SK-N-SH treated with all-trans-retinoic acid at 6 μM for 48 hours (cell line): ENCODE data around the gene MYBL2.

Experiments
- ATAC-seq: fragments of 200-7000 bp; cut with Tn5 transposase; 3 replicates; pipeline ENCODE4 v1.9.1; 2020; ENCODE audit warnings: mild to moderate bottlenecking, moderate library complexity
- ARNTL ChIP-seq: fragments of 450-650 bp; formaldehyde crosslinking; IDR thresholded peaks from 2 replicates; pipeline ENCODE4 v1.5.0; 2020; ENCODE audit warnings: low read depth, mild to moderate bottlenecking, moderate library complexity, borderline replicate concordance
- BACH2 ChIP-seq: fragments of 250-450 bp; sonication (Bioruptor Pico); IDR thresholded peaks from 2 replicates; pipeline ENCODE4 v1.9.0; 2021; ENCODE audit warnings: mild to moderate bottlenecking, borderline replicate concordance
- CSDC2 ChIP-seq: fragments of 250-450 bp; sonication (Bioruptor Pico); IDR thresholded peaks from 2 replicates; pipeline ENCODE4 v1.5.0; 2020; ENCODE audit warnings: mild to moderate bottlenecking, moderate library complexity
- CSRNP3 ChIP-seq: fragments of 250-450 bp; sonication (Bioruptor Pico); IDR thresholded peaks from 2 replicates; pipeline ENCODE4 v1.5.1; 2021; ENCODE audit warnings: mild to moderate bottlenecking, moderate library complexity
- ESRRG ChIP-seq: fragments of 250-450 bp; sonication (Bioruptor Pico); IDR thresholded peaks from 2 replicates; pipeline ENCODE4 v1.6.1; 2021; ENCODE audit warnings: mild to moderate bottlenecking
- GLIS3 ChIP-seq: fragments of 250-450 bp; sonication (Bioruptor Pico); IDR thresholded peaks from 2 replicates; pipeline ENCODE4 v1.5.0; 2020; ENCODE audit warnings: mild to moderate bottlenecking, moderate library complexity
- ISL1 ChIP-seq: fragments of 250-450 bp; sonication (Bioruptor Pico); IDR thresholded peaks from 2 replicates; pipeline ENCODE4 v2.1.2; 2022; ENCODE audit warnings: mild to moderate bottlenecking, moderate library complexity
- OSR1 ChIP-seq: fragments of 250-450 bp; sonication (Bioruptor Pico); IDR thresholded peaks from 2 replicates; pipeline ENCODE4 v1.8.0; 2022; ENCODE audit warnings: moderate library complexity, mild to moderate bottlenecking, inconsistent platforms
- PATZ1 ChIP-seq: fragments of 250-450 bp; sonication (Bioruptor Pico); IDR thresholded peaks from 2 replicates; pipeline ENCODE4 v1.8.0; 2020; ENCODE audit warnings: mild to moderate bottlenecking, moderate library complexity, borderline replicate concordance
- PPARA ChIP-seq: fragments of 250-450 bp; sonication (Bioruptor Pico); IDR thresholded peaks from 2 replicates; pipeline ENCODE4 v1.5.0; 2020; ENCODE audit warnings: mild to moderate bottlenecking, borderline replicate concordance
- RARB ChIP-seq: fragments of 250-450 bp; sonication (Bioruptor Pico); IDR thresholded peaks from 2 replicates; pipeline ENCODE4 v1.8.0; 2021; ENCODE audit warnings: mild to moderate bottlenecking, moderate library complexity
- SNAI2 ChIP-seq: fragments of 250-450 bp; sonication (Bioruptor Pico); IDR thresholded peaks from 2 replicates; pipeline ENCODE4 v1.5.0; 2020; ENCODE audit warnings: mild to moderate bottlenecking, moderate library complexity
- TCF4 ChIP-seq: fragments of 250-450 bp; sonication (Bioruptor Pico); IDR thresholded peaks from 2 replicates; pipeline ENCODE4 v1.8.0; 2021; ENCODE audit warnings: mild to moderate bottlenecking, moderate library complexity, borderline replicate concordance
- TOX ChIP-seq: fragments of 250-450 bp; sonication (Bioruptor Pico); IDR thresholded peaks from 2 replicates; pipeline ENCODE4 v1.8.0; 2021; ENCODE audit warnings: mild to moderate bottlenecking, moderate library complexity, borderline replicate concordance
- ZC3H10 ChIP-seq: fragments of 250-450 bp; sonication (Bioruptor Pico); IDR thresholded peaks from 2 replicates; pipeline ENCODE4 v1.5.1; 2021; ENCODE audit warnings: mild to moderate bottlenecking, moderate library complexity
- ZFP3 ChIP-seq: fragments of 250-450 bp; sonication (Bioruptor Pico); IDR thresholded peaks from 2 replicates; pipeline ENCODE4 v1.5.0; 2020; ENCODE audit warnings: mild to moderate bottlenecking, moderate library complexity
- ZFP30 ChIP-seq: fragments of 450-650 bp; formaldehyde crosslinking; IDR thresholded peaks from 2 replicates; pipeline ENCODE4 v1.5.0; 2022; ENCODE audit warnings: mild to moderate bottlenecking, moderate library complexity
- ZNF565 ChIP-seq: fragments of 450-650 bp; formaldehyde crosslinking; conservative IDR thresholded peaks from 2 replicates; pipeline ENCODE4 v1.5.0; 2020; ENCODE audit warnings: low read depth, mild to moderate bottlenecking, moderate library complexity
- ZNF70 ChIP-seq: fragments of 450-650 bp; formaldehyde crosslinking; IDR thresholded peaks from 2 replicates; pipeline ENCODE4 v1.5.0; 2020; ENCODE audit warnings: mild to moderate bottlenecking, moderate library complexity
- ZNF8 ChIP-seq: fragments of 450-650 bp; formaldehyde crosslinking; IDR thresholded peaks from 2 replicates; pipeline ENCODE4 v1.5.0; 2020; ENCODE audit warnings: mild to moderate bottlenecking, moderate library complexity
- TF ChIP-seq, protein P1 (sequence below): fragments of 250-450 bp; sonication (Bioruptor Pico); IDR thresholded peaks from 2 replicates; pipeline ENCODE4 v1.5.0; 2020; ENCODE audit warnings: mild to moderate bottlenecking, moderate library complexity
- TF ChIP-seq, protein P2 (sequence below): fragments of 250-450 bp; sonication (Bioruptor Pico); IDR thresholded peaks from 2 replicates; pipeline ENCODE4 v1.8.0; 2021; ENCODE audit warnings: low read depth, mild to moderate bottlenecking, moderate library complexity, borderline replicate concordance

The MYBL2 gene

DNA sequence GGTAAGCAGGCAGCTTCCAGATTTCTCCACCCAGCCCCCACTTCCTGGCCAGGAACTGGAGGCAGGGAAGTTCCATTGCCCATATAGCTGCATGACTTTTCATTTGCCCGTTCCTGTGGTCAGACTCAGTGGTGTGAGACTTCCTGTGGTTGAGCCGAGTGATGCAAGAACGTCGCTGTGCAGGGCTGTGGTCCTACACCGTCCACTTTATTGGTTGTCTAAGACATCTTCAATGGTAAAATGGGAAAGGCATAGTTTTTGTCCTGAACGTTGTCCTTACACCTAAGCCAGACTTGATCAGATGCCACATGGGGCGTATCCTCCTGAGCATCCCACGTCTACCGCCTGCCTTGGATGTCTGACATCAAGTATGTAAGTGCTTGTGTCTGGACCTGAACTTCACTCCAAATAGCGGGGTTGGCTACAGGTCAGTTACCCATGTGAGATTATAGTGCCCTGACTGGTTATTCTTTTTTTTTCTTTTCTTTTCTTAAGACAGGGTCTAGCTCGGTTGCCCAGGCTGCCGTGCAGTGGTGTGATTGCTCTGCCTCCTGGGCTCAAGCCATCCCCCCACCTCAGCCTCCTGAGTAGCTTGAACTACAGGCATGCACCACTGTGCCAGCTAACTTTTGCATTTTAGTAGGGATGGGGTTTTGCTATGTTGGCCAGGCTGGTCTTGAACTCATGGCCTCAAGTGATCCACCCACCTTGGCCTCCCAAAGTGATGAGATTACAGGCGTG, 85.8 kb downstream of the MYBL2 start:
- ATAC-seq = no peak
- TF ChIP-seq CSRNP3 (CRISPR knock-in tag) = no peak
- TF ChIP-seq PATZ1 (CRISPR knock-in tag) = no peak
- TF ChIP-seq, protein P1, sequence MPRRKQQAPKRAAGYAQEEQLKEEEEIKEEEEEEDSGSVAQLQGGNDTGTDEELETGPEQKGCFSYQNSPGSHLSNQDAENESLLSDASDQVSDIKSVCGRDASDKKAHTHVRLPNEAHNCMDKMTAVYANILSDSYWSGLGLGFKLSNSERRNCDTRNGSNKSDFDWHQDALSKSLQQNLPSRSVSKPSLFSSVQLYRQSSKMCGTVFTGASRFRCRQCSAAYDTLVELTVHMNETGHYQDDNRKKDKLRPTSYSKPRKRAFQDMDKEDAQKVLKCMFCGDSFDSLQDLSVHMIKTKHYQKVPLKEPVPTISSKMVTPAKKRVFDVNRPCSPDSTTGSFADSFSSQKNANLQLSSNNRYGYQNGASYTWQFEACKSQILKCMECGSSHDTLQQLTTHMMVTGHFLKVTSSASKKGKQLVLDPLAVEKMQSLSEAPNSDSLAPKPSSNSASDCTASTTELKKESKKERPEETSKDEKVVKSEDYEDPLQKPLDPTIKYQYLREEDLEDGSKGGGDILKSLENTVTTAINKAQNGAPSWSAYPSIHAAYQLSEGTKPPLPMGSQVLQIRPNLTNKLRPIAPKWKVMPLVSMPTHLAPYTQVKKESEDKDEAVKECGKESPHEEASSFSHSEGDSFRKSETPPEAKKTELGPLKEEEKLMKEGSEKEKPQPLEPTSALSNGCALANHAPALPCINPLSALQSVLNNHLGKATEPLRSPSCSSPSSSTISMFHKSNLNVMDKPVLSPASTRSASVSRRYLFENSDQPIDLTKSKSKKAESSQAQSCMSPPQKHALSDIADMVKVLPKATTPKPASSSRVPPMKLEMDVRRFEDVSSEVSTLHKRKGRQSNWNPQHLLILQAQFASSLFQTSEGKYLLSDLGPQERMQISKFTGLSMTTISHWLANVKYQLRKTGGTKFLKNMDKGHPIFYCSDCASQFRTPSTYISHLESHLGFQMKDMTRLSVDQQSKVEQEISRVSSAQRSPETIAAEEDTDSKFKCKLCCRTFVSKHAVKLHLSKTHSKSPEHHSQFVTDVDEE = no peak
- TF ChIP-seq ZNF70 (CRISPR knock-in tag) = no peak
- TF ChIP-seq ZFP30 (CRISPR knock-in tag) = no peak
- no peak for TF ChIP-seq TCF4 (CRISPR knock-in tag)
- no peak for TF ChIP-seq ARNTL (CRISPR knock-in tag)
- TF ChIP-seq ZFP3 (CRISPR knock-in tag) = no peak
- no peak for TF ChIP-seq GLIS3 (CRISPR knock-in tag)
- TF ChIP-seq ESRRG (CRISPR knock-in tag) = no peak
- no peak for TF ChIP-seq RARB
- TF ChIP-seq SNAI2 (CRISPR knock-in tag) = no peak
- no peak for TF ChIP-seq ZNF565 (CRISPR knock-in tag)
- no peak for TF ChIP-seq OSR1 (CRISPR knock-in tag)
- TF ChIP-seq PPARA (CRISPR knock-in tag) = no peak
- TF ChIP-seq, protein P2, sequence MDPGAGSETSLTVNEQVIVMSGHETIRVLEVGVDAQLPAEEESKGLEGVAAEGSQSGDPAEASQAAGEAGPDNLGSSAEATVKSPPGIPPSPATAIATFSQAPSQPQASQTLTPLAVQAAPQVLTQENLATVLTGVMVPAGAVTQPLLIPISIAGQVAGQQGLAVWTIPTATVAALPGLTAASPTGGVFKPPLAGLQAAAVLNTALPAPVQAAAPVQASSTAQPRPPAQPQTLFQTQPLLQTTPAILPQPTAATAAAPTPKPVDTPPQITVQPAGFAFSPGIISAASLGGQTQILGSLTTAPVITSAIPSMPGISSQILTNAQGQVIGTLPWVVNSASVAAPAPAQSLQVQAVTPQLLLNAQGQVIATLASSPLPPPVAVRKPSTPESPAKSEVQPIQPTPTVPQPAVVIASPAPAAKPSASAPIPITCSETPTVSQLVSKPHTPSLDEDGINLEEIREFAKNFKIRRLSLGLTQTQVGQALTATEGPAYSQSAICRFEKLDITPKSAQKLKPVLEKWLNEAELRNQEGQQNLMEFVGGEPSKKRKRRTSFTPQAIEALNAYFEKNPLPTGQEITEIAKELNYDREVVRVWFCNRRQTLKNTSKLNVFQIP (CRISPR knock-in tag) = no peak
- no peak for TF ChIP-seq ISL1 (CRISPR knock-in tag)
- no peak for TF ChIP-seq BACH2 (CRISPR knock-in tag)

DNA sequence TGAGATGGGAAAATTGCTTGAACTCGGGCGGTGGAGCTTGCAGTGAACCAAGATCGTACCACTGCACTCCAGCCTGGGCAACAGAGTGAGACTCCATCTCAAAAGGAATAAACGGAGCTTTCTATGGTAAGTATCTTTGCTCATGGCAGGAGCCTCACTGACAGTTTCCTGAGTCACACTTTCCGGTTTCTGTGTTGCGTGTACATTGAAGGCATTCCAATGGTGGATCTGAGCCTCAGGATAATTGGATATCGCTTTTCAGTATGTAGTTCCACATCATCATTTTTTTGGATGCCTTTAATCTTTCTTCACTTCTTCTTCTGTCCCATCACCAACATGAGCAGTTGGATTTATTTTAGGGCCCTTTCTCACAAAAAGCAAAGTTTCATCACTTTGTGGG, 88.5 kb downstream of the MYBL2 start:
- ATAC-seq = peak; percentile 69
- no peak for TF ChIP-seq SNAI2 (CRISPR knock-in tag)
- no peak for TF ChIP-seq CSDC2 (CRISPR knock-in tag)
- no peak for TF ChIP-seq ZNF8
- no peak for TF ChIP-seq ESRRG (CRISPR knock-in tag)
- no peak for TF ChIP-seq ZFP30 (CRISPR knock-in tag)
- TF ChIP-seq ZFP3 (CRISPR knock-in tag) = no peak
- TF ChIP-seq ZNF565 (CRISPR knock-in tag) = no peak
- no peak for TF ChIP-seq BACH2 (CRISPR knock-in tag)
- TF ChIP-seq TCF4 (CRISPR knock-in tag) = no peak
- no peak for TF ChIP-seq ZC3H10
- no peak for TF ChIP-seq ARNTL (CRISPR knock-in tag)
- TF ChIP-seq, protein P1 = no peak
- TF ChIP-seq TOX (CRISPR knock-in tag) = no peak
- TF ChIP-seq GLIS3 (CRISPR knock-in tag) = no peak
